Esophagus muscularis mucosa (tissue), 4 donors: Measurements from ENCODE around the gene SMLR1.

ENCODE experiments used
- EP300 ChIP-seq: sonication (generic); formaldehyde crosslinking; IDR thresholded peaks from one replicate; pipeline ENCODE4 v1.6.1; 2017; ENCODE audit warnings: antibody characterized with exemption
- POLR2A ChIP-seq: fragments of 450-650 bp; IDR thresholded peaks from one replicate; pipeline ENCODE4 v1.6.1; 2017; ENCODE audit warnings: antibody characterized with exemption, moderate library complexity, mild to moderate bottlenecking, low read depth
- POLR2AphosphoS5 ChIP-seq, 2 donors: sonication (generic); formaldehyde crosslinking; IDR thresholded peaks; one replicate each; pipeline ENCODE4 v1.6.1; 2017; ENCODE audit warnings: antibody characterized with exemption in 2 of 2
- TF ChIP-seq, protein P1 (sequence below), 3 experiments: fragments of 200-600 bp in 2 of 3; fragments of 450-650 bp in 1 of 3; sonication (generic) in 2 of 3; IDR thresholded peaks; one replicate each; pipeline ENCODE4 v1.5.1; 2017 to 2019; ENCODE audit warnings: antibody characterized with exemption in 3 of 3, mild to moderate bottlenecking in 2 of 3, moderate library complexity in 1 of 3

DNA sequence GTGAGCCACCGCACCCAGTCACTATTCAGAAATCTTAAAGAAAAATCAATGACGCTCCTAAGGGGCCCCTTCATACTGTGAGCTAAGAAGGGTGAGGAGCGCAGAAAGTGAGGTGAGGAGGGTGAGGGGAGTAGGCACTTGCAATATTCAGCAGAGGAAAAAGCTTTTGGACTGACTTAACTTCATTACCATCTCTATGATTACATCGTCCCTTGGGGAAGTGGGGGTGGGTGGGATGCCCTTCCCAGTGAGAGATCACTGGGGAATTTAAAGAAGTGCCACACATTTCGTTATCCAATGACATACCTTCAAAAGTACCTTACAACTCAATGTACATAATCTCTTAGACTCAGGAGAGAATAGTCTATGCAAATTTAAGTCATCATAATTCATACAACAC lies 46.5 kb downstream of the SMLR1 start:
- TF ChIP-seq, protein P1, sequence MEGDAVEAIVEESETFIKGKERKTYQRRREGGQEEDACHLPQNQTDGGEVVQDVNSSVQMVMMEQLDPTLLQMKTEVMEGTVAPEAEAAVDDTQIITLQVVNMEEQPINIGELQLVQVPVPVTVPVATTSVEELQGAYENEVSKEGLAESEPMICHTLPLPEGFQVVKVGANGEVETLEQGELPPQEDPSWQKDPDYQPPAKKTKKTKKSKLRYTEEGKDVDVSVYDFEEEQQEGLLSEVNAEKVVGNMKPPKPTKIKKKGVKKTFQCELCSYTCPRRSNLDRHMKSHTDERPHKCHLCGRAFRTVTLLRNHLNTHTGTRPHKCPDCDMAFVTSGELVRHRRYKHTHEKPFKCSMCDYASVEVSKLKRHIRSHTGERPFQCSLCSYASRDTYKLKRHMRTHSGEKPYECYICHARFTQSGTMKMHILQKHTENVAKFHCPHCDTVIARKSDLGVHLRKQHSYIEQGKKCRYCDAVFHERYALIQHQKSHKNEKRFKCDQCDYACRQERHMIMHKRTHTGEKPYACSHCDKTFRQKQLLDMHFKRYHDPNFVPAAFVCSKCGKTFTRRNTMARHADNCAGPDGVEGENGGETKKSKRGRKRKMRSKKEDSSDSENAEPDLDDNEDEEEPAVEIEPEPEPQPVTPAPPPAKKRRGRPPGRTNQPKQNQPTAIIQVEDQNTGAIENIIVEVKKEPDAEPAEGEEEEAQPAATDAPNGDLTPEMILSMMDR (IDR thresholded peaks at IDR 0.05), result no peak
- TF ChIP-seq POLR2A (no peak), POLR2AphosphoS5 (IDR thresholded peaks at IDR 0.05) (no peak), EP300 (no peak)
